ENCODE measurements around the gene ARHGAP10.
A peak's percentile ranks its signal among the peaks of the same experiment; 100 is the strongest.

The ARHGAP10 gene

GRCh38 chr4:147733716-147734344, 1.9 kb downstream of the ARHGAP10 start:
- no peak for DNase-seq

GRCh38 chr4:147734496-147734895, 2.6 kb downstream of the ARHGAP10 start:
- no peak for DNase-seq

DNA sequence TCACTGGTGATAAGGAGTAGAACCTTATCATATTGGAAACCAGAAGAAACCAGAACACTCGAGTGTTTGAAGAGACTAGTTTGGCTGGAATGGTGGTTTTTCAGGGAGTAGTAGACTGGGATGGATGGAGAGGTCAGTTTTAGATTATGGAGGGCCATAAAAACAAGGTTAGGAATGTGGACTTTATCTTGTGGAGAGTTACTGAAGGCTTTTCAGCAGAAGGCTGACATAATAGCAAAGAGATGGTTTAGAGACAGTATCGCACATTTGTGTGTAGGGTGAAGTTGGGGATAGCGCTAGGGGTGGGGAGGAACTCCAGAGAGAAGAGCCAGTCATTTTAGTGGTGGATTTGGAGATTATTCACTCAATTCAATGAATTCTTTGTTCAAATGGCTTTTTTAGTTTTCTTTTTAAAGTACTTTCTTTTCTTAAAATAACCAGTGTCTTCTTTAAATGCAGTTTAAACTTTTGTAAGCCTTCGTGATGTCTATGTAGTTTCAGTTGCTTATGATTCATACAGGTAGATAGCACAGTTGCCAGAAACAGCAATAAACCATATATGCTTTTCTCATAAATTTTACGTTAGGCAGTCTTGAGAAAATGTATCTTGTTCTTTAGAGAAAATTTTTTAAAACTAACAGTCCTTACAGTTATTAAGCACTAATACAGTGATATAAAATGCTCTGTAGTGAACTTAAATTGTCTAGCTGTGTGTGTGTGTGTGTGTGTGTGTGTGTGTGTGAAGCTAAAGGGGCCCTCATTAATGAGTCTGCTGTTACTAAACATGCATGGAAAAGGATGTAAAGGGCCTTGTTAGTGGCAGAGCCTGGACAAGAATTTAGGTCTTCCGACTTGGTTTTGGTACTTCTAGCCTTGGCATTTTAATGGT, 3.8 kb downstream of the ARHGAP10 start:
- no peak for DNase-seq

GRCh38 chr4:147736458-147736857, 4.6 kb downstream of the ARHGAP10 start:
- no peak for DNase-seq

GRCh38 chr4:147737623-147738022, 5.7 kb downstream of the ARHGAP10 start:
- DNase-seq, result no peak

DNA sequence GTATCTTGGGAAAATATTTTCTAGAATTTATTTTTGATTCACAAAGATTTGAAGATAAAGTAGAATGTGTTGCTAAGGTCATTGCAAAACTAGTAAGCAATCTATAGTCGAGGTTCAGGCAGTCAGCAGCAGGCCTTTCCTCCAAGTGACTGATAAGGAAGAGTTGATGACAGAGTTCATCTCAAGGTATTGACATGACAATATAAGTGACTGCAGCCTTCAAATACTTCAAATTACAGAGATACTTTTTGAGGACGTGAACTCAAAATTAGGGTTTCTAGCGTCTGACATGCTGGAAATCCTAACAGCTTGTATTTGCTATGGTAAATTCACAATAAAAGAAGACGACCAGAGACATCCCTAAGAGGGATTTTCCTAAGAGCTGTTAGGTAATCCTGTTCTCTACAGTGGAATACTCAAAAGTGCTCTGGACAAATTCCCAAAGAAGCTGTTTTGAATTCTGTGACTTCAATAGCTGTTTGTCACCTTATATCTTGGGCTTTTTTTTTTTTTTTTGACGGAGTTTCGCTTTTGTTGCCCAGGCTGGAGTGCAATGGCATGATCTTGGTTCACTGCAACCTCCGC, 7.4 kb downstream of the ARHGAP10 start:
- no peak for DNase-seq

- DNase-seq, result no peak
These were observed 8.3 kb downstream of the ARHGAP10 start for GRCh38 chr4:147740176-147740575.

- no peak for DNase-seq
These were observed 9.4 kb downstream of the ARHGAP10 start for GRCh38 chr4:147741190-147741788.

DNA sequence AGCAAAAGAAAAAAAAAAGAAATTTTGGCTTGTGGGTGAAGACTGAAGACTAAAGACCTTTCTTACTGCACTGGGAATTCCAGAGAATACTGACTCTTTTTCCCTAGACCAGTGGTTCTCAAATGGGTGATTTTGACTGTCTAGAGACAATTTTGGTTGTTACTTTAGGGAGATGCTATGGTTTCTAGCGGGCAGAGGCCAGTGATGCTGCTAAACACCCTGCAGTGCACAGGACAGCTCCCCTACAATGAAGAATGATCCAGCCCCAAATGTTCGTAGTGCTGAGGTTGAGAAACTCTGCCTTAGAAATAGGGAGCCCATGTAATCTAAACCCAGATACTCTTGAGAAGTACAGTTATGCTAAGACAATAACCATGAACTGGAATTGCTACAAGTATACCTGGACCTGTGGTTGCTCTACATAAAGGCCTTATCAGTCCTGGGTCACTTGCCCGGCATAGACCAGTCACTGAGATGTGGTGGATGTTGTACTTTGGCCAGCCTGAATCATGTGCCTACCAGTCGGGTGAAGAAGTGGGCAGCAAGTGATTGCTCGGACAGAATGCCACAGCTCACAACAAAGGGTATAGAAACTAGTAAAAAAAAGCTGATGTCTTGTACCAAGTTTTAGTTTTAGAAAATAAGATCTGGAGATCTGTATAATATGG, 16.0 kb downstream of the ARHGAP10 start:
- DNase-seq, result no peak

- DNase-seq, result peak; percentile 31 to 77
These were observed 18.0 kb downstream of the ARHGAP10 start for GRCh38 chr4:147749811-147750321.

- no peak for DNase-seq
These were observed 21.2 kb downstream of the ARHGAP10 start for GRCh38 chr4:147753047-147753446.

DNA sequence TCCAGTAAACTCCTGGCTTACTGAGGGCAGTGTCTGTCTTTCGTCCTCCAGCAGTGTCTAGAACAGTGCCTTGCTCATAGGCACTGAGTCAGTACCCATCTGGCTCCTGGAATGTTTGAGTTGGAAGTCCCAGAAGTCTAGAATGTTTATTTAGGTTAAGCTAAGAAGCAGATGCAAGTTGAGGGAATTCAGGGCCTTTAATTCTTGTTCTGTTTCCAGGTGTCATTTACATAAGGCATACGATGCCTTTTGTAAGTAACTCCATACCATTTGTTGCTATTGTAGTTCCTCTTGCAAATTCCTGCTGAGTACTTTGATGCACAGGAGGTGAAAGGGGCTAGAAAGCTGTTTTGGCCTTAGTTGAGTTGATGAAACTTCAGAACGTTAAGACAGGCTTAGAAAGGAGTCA, 22.2 kb downstream of the ARHGAP10 start:
- no peak for DNase-seq

DNA sequence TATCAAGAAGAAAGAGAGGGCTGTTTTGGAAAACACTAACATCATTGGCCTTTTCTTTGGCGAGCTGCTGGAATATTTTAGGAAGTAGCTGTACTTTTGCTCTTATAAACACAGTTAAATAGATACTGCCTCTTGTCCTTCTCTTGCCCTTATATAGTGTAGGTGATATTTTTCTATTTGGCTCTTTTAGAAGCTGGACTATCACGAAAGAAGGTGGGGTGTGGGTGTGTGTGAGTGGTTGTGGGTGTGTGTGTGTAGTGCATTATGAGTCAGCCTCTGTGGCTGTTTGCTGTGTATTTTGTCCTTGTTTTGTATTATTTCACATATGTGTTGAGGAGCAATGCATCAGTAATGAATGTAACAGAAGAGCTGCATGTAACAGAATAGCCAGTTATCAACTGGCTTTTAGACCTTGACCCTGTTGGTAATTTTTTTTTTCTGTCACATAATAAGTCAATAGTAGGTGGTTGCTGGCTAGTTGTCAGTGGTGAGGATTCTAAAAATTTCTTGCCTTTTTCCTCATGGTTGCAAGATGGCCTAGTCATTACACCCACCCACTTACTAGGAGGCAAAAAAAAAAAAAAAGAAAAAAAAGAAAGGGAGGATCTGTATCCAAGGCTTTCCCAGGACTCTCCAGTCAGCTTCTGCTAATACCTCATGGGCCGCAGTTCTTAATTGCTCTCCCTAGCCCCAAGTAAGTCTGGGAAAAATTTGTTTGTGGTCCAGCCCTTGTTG, 23.8 kb downstream of the ARHGAP10 start:
- no peak for DNase-seq

DNA sequence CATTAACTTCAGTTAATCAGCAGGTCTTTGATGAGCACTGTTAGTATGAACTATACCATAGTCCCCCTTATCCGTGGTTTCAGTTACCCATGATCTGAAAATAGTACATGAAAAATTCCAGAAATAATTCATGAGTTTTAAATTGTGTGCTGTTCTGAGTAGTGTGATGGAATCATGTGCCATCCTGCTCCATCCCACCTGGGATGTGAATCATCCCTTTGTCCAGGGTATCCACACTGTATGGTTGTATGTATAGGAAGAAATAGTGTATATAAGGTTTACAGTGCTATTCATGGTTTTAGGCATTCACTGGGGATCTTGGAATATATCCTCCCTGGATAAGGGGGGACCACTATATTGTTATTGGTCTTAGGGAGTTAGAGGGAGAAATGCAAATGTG, 24.5 kb downstream of the ARHGAP10 start:
- no peak for DNase-seq

DNA sequence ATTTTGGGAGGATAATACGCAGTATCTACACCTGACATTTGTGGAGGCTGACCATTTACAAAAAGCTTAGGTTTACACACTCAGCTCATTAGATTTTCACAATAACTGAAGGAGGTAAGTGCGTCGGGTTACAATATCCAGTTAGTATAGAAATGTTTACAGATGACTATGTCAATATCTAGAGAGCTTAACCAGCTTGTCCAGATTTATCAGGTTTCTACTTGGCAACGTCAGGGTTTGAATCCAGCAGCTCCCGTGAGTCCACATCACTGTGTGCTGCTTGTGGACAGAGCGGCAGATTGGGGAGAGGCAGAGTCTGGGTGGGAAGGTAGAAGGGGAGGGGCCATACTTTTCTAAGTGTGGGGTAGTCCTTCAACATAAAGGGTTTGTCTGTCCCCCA, 28.3 kb downstream of the ARHGAP10 start:
- DNase-seq, result peak; percentile 24 to 70

DNA sequence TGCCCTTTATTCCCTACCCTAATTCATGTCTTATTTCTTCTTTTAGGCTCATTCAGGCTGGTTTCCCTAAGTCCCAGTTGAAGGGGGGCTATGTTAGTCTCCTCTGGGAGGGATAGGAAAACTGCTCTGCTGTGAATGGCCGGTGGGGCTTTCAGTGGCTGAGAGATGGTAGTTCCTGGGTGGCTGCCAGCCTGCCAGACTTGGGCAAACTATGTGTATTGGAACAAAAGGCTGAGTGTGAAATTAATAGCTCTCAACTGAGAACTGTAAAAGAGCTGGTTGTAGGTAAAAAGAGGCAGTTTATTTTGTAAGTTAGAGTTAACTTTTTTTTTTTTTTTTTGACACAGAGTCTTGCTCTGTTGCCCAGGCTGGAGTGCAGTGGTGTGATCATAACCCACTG, 28.8 kb downstream of the ARHGAP10 start:
- DNase-seq, result peak; percentile 17 to 58

- no peak for DNase-seq
These were observed 29.5 kb downstream of the ARHGAP10 start for GRCh38 chr4:147761218-147761883.

DNA sequence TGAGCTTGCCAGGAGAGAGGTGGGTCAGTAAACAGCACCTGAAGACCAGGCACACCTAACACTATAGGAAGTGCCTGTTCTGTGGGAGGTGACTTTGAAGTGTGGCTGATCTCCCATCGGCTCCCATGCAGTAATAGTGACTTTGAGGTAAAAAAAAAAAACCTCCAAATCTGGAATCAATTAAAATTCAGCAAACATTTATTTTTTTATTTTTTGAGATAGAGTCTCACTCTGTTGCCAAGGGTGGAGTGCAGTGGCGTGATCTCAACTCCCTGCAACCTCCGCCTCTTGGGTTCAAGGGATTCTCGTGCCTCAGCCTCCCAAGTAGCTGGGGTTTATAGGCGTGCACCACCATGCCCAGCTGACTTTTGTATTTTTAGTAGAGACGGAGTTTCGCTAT, 32.4 kb downstream of the ARHGAP10 start:
- DNase-seq, result no peak

GRCh38 chr4:147765121-147765529, 33.2 kb downstream of the ARHGAP10 start:
- DNase-seq, result no peak

DNA sequence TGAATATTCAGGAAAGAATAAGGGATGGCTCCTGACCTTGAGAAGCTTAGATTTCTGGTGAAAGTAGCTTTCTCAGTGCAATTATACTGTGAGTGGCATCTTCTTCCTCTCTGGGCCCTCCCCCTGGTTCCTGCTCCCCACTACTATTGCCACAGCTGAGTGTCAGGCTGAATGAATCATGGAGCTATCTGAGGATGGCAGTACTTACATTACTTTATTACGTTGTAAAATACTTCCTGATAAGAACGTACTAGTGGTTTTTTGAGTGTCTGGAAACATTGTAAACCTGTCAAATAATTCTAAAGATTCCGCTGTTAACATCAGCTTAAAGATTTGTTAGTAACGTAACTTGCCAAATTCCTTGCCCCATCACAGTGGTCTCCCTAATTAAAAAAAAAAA, 36.2 kb downstream of the ARHGAP10 start:
- DNase-seq, result no peak

GRCh38 chr4:147769386-147769785, 37.5 kb downstream of the ARHGAP10 start:
- no peak for DNase-seq
